ENCODE data around the gene PLEKHA8. TPM values are rescaled to one million over a fixed set of nuclear protein-coding genes. Genes with fewer than 3 reads are reported as not detected.

PLEKHA8 gene
- total RNA-seq, 1 donor from 2014 or later: 60.1 TPM

DNA sequence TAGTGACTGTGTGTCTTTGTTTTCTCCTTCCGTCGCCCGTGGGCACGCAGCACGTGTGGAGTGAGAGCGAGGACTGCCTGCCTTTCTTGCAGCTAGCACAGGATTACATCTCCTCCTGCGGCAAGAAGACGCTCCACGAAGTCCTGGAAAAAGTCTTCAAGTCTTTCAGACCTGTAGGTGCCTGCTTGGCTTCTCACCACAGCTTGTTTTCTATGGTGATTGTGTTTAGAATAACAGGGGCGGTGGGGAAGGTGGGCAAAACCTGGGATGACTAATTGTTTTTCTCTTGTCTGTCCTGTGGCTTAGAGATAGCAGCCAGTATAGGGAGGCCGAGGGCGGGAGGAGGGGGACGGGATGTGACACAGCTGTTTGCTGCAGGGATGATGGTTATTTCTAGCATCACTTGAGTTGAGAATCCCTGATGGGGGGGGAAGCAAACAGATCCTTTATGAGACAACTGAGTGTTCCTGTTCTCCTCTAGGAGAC is 118.0 kb downstream of the PLEKHA8 start:
- H3K27me3 Mint-ChIP-seq (ENCODE audit: low read depth): no peaks in the 10 kb centered on the region
- DNase-seq (ENCODE audit: low read depth, low spot score): no peak
- H3K27ac Mint-ChIP-seq (ENCODE audit: unreplicated experiment): no peak overlapping the region
- no peaks in the 10 kb centered on the region for H3K9me3 Mint-ChIP-seq
- no peaks in the 10 kb centered on the region for H3K4me1 Mint-ChIP-seq
- H3K4me3 Mint-ChIP-seq: no peak overlapping the region
- TF ChIP-seq, protein P1, sequence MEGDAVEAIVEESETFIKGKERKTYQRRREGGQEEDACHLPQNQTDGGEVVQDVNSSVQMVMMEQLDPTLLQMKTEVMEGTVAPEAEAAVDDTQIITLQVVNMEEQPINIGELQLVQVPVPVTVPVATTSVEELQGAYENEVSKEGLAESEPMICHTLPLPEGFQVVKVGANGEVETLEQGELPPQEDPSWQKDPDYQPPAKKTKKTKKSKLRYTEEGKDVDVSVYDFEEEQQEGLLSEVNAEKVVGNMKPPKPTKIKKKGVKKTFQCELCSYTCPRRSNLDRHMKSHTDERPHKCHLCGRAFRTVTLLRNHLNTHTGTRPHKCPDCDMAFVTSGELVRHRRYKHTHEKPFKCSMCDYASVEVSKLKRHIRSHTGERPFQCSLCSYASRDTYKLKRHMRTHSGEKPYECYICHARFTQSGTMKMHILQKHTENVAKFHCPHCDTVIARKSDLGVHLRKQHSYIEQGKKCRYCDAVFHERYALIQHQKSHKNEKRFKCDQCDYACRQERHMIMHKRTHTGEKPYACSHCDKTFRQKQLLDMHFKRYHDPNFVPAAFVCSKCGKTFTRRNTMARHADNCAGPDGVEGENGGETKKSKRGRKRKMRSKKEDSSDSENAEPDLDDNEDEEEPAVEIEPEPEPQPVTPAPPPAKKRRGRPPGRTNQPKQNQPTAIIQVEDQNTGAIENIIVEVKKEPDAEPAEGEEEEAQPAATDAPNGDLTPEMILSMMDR (conservative IDR thresholded peaks at IDR 0.05): no peak
- no peaks in the 10 kb centered on the region for H3K36me3 Mint-ChIP-seq (ENCODE audit: low read depth)

DNA sequence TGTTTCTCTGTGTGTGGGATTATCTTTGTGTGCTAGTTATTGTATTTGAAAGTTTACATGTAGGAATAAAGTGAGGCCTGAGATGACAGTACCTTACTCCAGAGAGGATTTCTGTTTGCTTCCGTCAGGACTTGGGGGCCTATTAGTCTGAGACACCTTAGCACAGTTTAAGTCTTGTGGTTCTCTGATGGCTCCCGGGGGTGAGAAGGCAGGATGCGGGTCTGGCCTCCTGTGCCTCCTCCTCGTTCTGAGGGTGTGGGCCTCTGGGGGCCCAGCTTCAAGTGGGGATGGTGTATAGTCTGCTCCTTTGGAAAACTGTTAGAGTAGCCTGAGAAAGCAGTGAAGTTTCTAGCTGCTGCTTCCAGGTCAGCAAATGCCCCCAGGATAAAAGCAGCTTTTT is 119.0 kb downstream of the PLEKHA8 start:
- H3K4me1 Mint-ChIP-seq: no peaks in the 10 kb centered on the region
- DNase-seq (ENCODE audit: low read depth, low spot score): no peak
- TF ChIP-seq, protein P1 (conservative IDR thresholded peaks at IDR 0.05): no peak
- no peaks in the 10 kb centered on the region for H3K27me3 Mint-ChIP-seq (ENCODE audit: low read depth)
- no peaks in the 10 kb centered on the region for H3K36me3 Mint-ChIP-seq (ENCODE audit: low read depth)
- H3K4me3 Mint-ChIP-seq: no peak overlapping the region
- H3K27ac Mint-ChIP-seq (ENCODE audit: unreplicated experiment): no peak overlapping the region
- H3K9me3 Mint-ChIP-seq: no peaks in the 10 kb centered on the region

DNA sequence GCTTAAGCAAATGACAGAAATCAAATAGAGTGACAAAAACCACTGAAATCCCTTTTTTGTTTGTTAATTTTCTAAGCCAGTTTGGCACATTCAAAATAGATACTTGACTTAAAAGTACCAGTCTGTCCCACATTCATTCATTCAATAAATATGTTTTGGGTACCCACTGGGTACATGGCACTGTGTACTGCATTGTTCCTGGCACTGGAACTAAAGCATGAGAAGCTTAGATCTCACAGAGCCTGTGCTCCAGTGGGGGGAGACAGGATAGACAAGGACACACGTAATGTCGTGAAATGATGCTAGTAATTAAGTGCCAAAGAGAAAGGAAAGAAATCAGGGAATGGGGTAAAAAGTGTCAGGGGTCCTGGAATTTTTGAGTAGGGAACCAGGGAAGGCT is 119.6 kb downstream of the PLEKHA8 start:
- Mint-ChIP-seq H3K4me1 (no peaks in the 10 kb centered on the region), H3K36me3 (ENCODE audit: low read depth) (no peaks in the 10 kb centered on the region), H3K4me3 (no peak overlapping the region), H3K9me3 (no peaks in the 10 kb centered on the region), H3K27me3 (ENCODE audit: low read depth) (no peaks in the 10 kb centered on the region), H3K27ac (ENCODE audit: unreplicated experiment) (no peak overlapping the region)
- TF ChIP-seq, protein P1 (conservative IDR thresholded peaks at IDR 0.05): no peak
- DNase-seq (ENCODE audit: low read depth, low spot score): no peak

DNA sequence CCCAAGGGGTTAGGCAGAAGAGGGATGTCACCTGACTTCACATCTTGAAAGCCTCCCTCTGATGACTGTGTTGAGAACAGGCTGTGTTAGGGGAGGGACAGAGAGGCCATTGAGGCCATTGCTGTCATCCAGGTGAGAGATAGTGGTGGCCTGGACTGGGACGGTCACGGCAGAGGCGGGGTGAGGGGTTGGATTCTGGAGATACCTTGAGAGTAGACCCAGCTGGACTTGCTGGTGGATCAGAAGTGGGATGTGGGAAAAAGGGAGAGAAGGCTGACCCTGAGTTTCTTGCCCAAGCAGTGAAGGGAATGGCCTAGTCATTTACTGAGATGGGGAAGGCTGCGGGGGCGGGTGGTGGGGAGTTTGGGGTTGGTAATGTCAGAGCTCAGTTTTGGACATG is 120.2 kb downstream of the PLEKHA8 start:
- no peaks in the 10 kb centered on the region for H3K4me1 Mint-ChIP-seq
- TF ChIP-seq, protein P1 (conservative IDR thresholded peaks at IDR 0.05): no peak
- no peaks in the 10 kb centered on the region for H3K9me3 Mint-ChIP-seq
- no peaks in the 10 kb centered on the region for H3K27me3 Mint-ChIP-seq (ENCODE audit: low read depth)
- DNase-seq (ENCODE audit: low read depth, low spot score): no peak
- no peaks in the 10 kb centered on the region for H3K36me3 Mint-ChIP-seq (ENCODE audit: low read depth)
- no peak overlapping the region for H3K27ac Mint-ChIP-seq (ENCODE audit: unreplicated experiment)
- H3K4me3 Mint-ChIP-seq: no peak overlapping the region

DNA sequence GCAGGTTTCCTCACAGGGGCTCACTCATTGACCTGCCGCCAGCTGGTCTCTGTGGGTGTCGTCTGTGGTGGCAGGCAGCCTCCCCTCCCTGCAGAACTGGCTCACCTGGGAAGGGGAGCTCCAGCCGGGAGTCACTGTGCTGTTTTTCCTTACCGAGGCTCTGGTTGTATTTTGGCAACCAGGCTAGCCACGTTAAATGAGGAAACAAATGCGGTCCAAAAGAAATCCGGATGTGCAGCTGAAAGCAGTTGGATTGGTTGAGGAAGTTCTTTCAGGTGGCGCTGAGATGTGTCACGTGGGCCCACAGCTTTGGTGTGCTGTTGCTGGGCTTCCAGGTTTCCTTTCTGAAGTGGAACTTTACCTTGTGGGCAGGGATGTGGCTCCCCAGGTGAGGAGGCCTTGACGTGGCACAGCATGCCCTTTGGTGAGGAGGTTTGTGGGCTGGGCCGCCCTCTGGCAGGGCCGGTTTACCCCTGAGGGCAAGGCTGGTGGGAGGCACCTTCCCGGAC is 120.8 kb downstream of the PLEKHA8 start:
- Mint-ChIP-seq H3K4me3 (no peak overlapping the region), H3K27ac (ENCODE audit: unreplicated experiment) (no peak overlapping the region), H3K36me3 (ENCODE audit: low read depth) (no peaks in the 10 kb centered on the region), H3K4me1 (no peaks in the 10 kb centered on the region), H3K27me3 (ENCODE audit: low read depth) (no peaks in the 10 kb centered on the region), H3K9me3 (no peaks in the 10 kb centered on the region)
- no peak for DNase-seq (ENCODE audit: low read depth, low spot score)
- TF ChIP-seq, protein P1 (conservative IDR thresholded peaks at IDR 0.05): no peak
